Astrocyte (in vitro differentiated cells and primary cell): ENCODE results near the gene IL27RA. TPM values are rescaled to one million over a fixed set of nuclear protein-coding genes. Genes with fewer than 3 reads are reported as not detected.

Source experiments
- DNase-seq: peaks from one replicate; pipeline ENCODE4 v3.0.0-alpha.2; 2010; ENCODE audit warnings: low read depth
- FAIRE-seq: peaks from 2 replicates; lab custom pipeline; 2011; peaks lifted over from hg19 to GRCh38; lab: Jason Lieb, UNC
- H2AFZ ChIP-seq: 2 replicates; pipeline ENCODE4 v1.6.0; 2012; ENCODE audit warnings: low read depth, low read length, inconsistent platforms
- H3K27ac ChIP-seq: 2 replicates; pipeline ENCODE4 v1.5.1; 2011; ENCODE audit warnings: low read depth, low read length, inconsistent platforms
- H3K27me3 ChIP-seq: 2 replicates; pipeline ENCODE4 v1.6.0; 2011; ENCODE audit warnings: low read length, inconsistent platforms; ENCODE audit not compliant: insufficient read depth
- H3K36me3 ChIP-seq: 2 replicates; pipeline ENCODE4 v1.5.1; 2011; ENCODE audit warnings: low read length, inconsistent platforms; ENCODE audit not compliant: insufficient read depth
- H3K4me1 ChIP-seq: 2 replicates; pipeline ENCODE4 v1.5.1; 2011; ENCODE audit warnings: low read length, inconsistent platforms; ENCODE audit not compliant: insufficient read depth
- H3K4me2 ChIP-seq: 2 replicates; pipeline ENCODE4 v1.6.0; 2012; ENCODE audit warnings: low read length, inconsistent platforms
- H3K4me3 ChIP-seq: 2 replicates; pipeline ENCODE4 v1.5.1; 2011; ENCODE audit warnings: low read depth, mild to moderate bottlenecking, low read length, inconsistent platforms; ENCODE audit not compliant: insufficient read depth
- H3K79me2 ChIP-seq: 2 replicates; pipeline ENCODE4 v1.6.0; 2012; ENCODE audit warnings: mild to moderate bottlenecking, low read length, inconsistent platforms; ENCODE audit not compliant: insufficient read depth
- H3K9ac ChIP-seq: 2 replicates; pipeline ENCODE4 v1.6.0; 2012; ENCODE audit warnings: mild to moderate bottlenecking, low read length, inconsistent platforms
- H3K9me3 ChIP-seq: 2 replicates; pipeline ENCODE4 v1.5.1; 2012; ENCODE audit warnings: low read depth, mild to moderate bottlenecking, low read length, inconsistent platforms; ENCODE audit not compliant: insufficient read depth
- H4K20me1 ChIP-seq: 2 replicates; pipeline ENCODE4 v1.6.0; 2012; ENCODE audit warnings: low read length, inconsistent platforms; ENCODE audit not compliant: insufficient read depth
- H3K27ac Mint-ChIP-seq: one replicate; pipeline ENCODE4 v1.8.0; 2021; ENCODE audit warnings: mild to moderate bottlenecking, mixed read lengths; ENCODE audit not compliant: unreplicated experiment
- H3K27me3 Mint-ChIP-seq: one replicate; pipeline ENCODE4 v1.8.0; 2021; ENCODE audit warnings: low read depth, mixed read lengths; ENCODE audit not compliant: unreplicated experiment
- H3K36me3 Mint-ChIP-seq: one replicate; pipeline ENCODE4 v1.8.0; 2021; ENCODE audit warnings: low read depth, mixed read lengths; ENCODE audit not compliant: unreplicated experiment
- H3K4me1 Mint-ChIP-seq: one replicate; pipeline ENCODE4 v1.8.0; 2021; ENCODE audit warnings: low read depth, mixed read lengths; ENCODE audit not compliant: unreplicated experiment
- H3K4me3 Mint-ChIP-seq: one replicate; pipeline ENCODE4 v1.8.0; 2021; ENCODE audit warnings: mild to moderate bottlenecking, moderate library complexity, mixed read lengths; ENCODE audit not compliant: unreplicated experiment
- H3K9me3 Mint-ChIP-seq: one replicate; pipeline ENCODE4 v1.8.0; 2021; ENCODE audit warnings: mild to moderate bottlenecking, mixed read lengths; ENCODE audit not compliant: unreplicated experiment
- EZH2 ChIP-seq: IDR thresholded peaks from 2 replicates; pipeline ENCODE4 v1.6.1; 2012; ENCODE audit warnings: mild to moderate bottlenecking, low read length, inconsistent platforms; ENCODE audit not compliant: insufficient read depth
- total RNA-seq: library from RNA; stranded (reverse); gene quantifications from 2 replicates; pipeline ENCODE4 v1.2.1, GENCODE V29; 2021
- TF ChIP-seq, protein P1 (sequence below): IDR thresholded peaks from 2 replicates; pipeline ENCODE4 v1.5.1; 2011; ENCODE audit warnings: low read depth, mild to moderate bottlenecking, inconsistent platforms, low read length, moderate library complexity; ENCODE audit not compliant: insufficient read depth

The IL27RA gene
- total RNA-seq, 1 donor from 2014 or later, result 5.7 TPM

DNA sequence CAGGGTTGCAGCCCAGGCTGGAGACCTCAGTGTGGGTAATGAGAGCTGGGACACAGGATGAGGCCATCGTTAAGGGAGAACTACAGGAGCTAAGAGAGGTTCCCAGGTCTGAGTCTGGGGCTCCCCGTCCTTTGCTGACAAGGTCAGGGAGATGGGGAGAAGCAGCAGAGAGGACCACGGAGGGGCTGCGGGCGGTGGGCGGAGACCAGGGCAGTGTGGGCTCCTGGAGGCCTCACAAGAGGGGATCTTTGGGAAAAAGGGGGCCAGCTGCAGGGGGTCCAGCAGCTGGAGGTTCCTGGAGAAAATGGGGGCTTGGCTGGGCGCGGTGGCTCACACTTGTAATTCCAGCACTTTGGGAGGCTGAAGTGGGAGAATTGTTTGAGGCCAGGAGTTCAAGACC, 41.5 kb upstream of the IL27RA start:
- Mint-ChIP-seq H3K27me3 (no peaks in the 10 kb centered on the region), H3K36me3 (peaks cover 24% of the 10 kb centered on the region), H3K4me1 (peaks cover 5% of the 10 kb centered on the region), H3K27ac (no peak overlapping the region), H3K4me3 (no peak overlapping the region), H3K9me3 (no peaks in the 10 kb centered on the region)
- Histone ChIP-seq H3K4me1 (peaks cover 9% of the 10 kb centered on the region), H3K4me2 (no peak overlapping the region), H2AFZ (no peak overlapping the region), H3K4me3 (no peak overlapping the region), H4K20me1 (peaks cover 17% of the 10 kb centered on the region), H3K79me2 (no peaks in the 10 kb centered on the region), H3K9ac (no peak overlapping the region), H3K27me3 (no peaks in the 10 kb centered on the region), H3K27ac (no peak overlapping the region), H3K36me3 (no peaks in the 10 kb centered on the region), H3K9me3 (no peaks in the 10 kb centered on the region)
- TF ChIP-seq, protein P1, sequence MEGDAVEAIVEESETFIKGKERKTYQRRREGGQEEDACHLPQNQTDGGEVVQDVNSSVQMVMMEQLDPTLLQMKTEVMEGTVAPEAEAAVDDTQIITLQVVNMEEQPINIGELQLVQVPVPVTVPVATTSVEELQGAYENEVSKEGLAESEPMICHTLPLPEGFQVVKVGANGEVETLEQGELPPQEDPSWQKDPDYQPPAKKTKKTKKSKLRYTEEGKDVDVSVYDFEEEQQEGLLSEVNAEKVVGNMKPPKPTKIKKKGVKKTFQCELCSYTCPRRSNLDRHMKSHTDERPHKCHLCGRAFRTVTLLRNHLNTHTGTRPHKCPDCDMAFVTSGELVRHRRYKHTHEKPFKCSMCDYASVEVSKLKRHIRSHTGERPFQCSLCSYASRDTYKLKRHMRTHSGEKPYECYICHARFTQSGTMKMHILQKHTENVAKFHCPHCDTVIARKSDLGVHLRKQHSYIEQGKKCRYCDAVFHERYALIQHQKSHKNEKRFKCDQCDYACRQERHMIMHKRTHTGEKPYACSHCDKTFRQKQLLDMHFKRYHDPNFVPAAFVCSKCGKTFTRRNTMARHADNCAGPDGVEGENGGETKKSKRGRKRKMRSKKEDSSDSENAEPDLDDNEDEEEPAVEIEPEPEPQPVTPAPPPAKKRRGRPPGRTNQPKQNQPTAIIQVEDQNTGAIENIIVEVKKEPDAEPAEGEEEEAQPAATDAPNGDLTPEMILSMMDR, result no peak
- no peak for TF ChIP-seq EZH2
- no peak for FAIRE-seq
- DNase-seq, result no peak

DNA sequence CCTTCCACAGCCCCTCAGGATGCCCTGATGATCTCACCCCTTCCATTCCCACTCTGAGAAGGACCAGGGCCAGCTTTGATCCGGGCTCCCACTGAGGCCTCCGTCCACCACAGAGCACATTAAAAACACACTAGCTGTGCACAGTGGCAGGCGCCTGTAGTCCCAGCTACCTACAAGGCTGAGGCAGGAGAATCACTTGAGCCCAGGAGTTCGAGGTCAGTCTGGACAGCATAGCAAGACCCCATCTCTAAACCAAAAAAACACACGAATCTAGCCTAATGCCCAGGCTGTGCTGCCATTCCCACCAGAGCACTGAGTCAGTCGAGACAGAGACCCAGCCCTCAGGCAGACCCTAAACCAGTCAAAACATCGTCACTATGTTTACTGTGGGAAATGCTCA, 39.5 kb upstream of the IL27RA start:
- no peak overlapping the region for H2AFZ ChIP-seq
- Mint-ChIP-seq H3K27ac (no peak overlapping the region), H3K27me3 (no peaks in the 10 kb centered on the region), H3K4me3 (no peak overlapping the region), H3K36me3 (peaks cover 22% of the 10 kb centered on the region), H3K9me3 (no peaks in the 10 kb centered on the region), H3K4me1 (no peaks in the 10 kb centered on the region)
- no peak overlapping the region for H3K4me3 ChIP-seq
- H3K9ac ChIP-seq, result no peak overlapping the region
- H3K36me3 ChIP-seq, result no peaks in the 10 kb centered on the region
- no peaks in the 10 kb centered on the region for H3K9me3 ChIP-seq
- H3K4me1 ChIP-seq, result peaks cover under 1% of the 10 kb centered on the region
- no peak for FAIRE-seq
- TF ChIP-seq, protein P1, result no peak
- no peak for TF ChIP-seq EZH2
- peaks cover 12% of the 10 kb centered on the region for H4K20me1 ChIP-seq
- H3K79me2 ChIP-seq, result peaks cover 5% of the 10 kb centered on the region
- H3K27me3 ChIP-seq, result no peaks in the 10 kb centered on the region
- no peak overlapping the region for H3K27ac ChIP-seq
- H3K4me2 ChIP-seq, result no peak overlapping the region
- no peak for DNase-seq

DNA sequence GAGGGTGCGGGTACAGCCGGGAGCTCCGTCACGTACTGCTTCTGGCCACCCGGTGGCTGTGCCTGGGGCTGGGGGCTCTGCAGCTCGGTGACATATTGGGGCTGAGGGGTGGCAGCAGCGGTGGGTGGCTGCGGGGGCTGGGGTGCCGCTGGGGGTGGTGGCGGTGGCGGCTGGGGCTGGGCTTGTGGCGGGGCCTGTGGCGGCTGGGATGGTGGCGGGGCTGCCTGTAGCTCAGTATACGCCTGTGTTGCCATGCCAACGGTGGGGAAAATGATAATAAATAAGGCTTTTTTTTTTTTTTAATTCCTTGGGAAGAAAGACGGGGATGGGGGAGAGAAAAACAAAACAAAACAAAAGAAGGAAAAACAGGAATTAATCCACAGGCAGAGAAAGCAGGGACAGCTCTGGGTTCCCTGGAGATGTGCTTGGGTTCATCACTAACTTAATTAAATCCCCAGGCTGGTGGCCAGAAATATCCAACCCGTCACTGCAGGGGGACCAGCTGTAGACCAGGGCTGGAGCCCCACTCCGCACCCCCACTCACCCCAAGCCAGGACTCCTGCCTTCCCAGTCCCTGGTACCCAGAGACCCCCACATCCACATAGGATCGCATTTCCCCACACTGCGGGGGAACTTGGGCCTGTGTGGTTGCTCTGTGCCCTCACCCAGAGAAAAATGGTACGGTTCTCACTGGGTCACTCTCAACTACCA, 37.8 kb upstream of the IL27RA start:
- Histone ChIP-seq H3K4me2 (no peak overlapping the region), H3K79me2 (peaks cover 13% of the 10 kb centered on the region), H3K9me3 (peaks cover 4% of the 10 kb centered on the region), H3K36me3 (no peaks in the 10 kb centered on the region), H3K4me1 (no peaks in the 10 kb centered on the region), H2AFZ (no peak overlapping the region), H3K27ac (no peak overlapping the region), H3K9ac (no peak overlapping the region), H3K4me3 (no peak overlapping the region), H4K20me1 (peaks cover 16% of the 10 kb centered on the region), H3K27me3 (no peaks in the 10 kb centered on the region)
- TF ChIP-seq EZH2, result no peak
- TF ChIP-seq, protein P1, result no peak
- FAIRE-seq, result no peak
- Mint-ChIP-seq H3K4me1 (no peaks in the 10 kb centered on the region), H3K27ac (no peak overlapping the region), H3K4me3 (no peak overlapping the region), H3K27me3 (no peaks in the 10 kb centered on the region), H3K9me3 (no peaks in the 10 kb centered on the region), H3K36me3 (peaks cover 24% of the 10 kb centered on the region)
- no peak for DNase-seq
